Measurements from ENCODE around the gene CD2BP2. TPM values are rescaled to one million over a fixed set of nuclear protein-coding genes. Genes with fewer than 3 reads are reported as not detected.

CD2BP2 gene
- total and polyA plus RNA-seq, 9 of the 15 experiments (the other 6 are each of a cell fraction or from before 2014, with no cell fraction given): 3.9 to 51.1 (median 32.8) TPM

- peak in 2 of 4 experiments; percentile 18 to 58 for DNase-seq (ENCODE audit: extremely low read depth in 1 of 4, low spot score in 3 of 4)
- BruUV-seq (replicated peaks): no TSS peak
- peaks cover 46 to 62% of the 10 kb centered on the region in 2 experiments for H3K4me1 ChIP-seq (replicated peaks in 1 of 2; ENCODE audit: control insufficient read depth in 2 of 2, insufficient read depth in 2 of 2, low read length in 2 of 2)
- H3K27ac ChIP-seq (ENCODE audit: extremely low read depth, low read depth, low read length): peak overlapping the region; percentile 91
- H3K36me3 ChIP-seq (ENCODE audit: control insufficient read depth, insufficient read depth, low read length): peaks cover 7% of the 10 kb centered on the region; the same call in 1 of the 3 replicates
- peaks cover 16% of the 10 kb centered on the region for H3K79me2 ChIP-seq (ENCODE audit: control insufficient read depth, insufficient read depth, low read length)
- in situ Hi-C loops (cut with MboI): no loop called here
- ChIA-PET POLR2A (interaction anchor here (0.7 to 1.4 kb wide), 5 partner anchors 8 to 27 kb away, joined by 3 to 4 read pairs (median 3); partner anchors contain the start of gene ZNF771), CTCF (ENCODE audit: low intra/inter-chr PET ratio) (no interaction called here)
- H4K20me1 ChIP-seq (replicated peaks; ENCODE audit: control insufficient read depth, insufficient read depth, low read length): no peaks in the 10 kb centered on the region
- H3K4me3 ChIP-seq: no peak overlapping the region
- no peak for FAIRE-seq
- intact Hi-C loops (cut with micrococcal nuclease): loop anchor here (2.0 kb wide), 1 partner anchor 14 kb away; the partner anchor contains the start of gene ZNF48
- H2AFZ ChIP-seq (ENCODE audit: low read depth, low read length): 0 out of 2 replicates have a peak overlapping the region, but pooled peaks have one; percentile 72
- WGBS (ENCODE audit: insufficient coverage, low coverage, missing lambda C conversion rate): 59% methylated on average over 6 of the region's 6 CpGs
- H3K9me1 ChIP-seq (ENCODE audit: control insufficient read depth, insufficient read depth, low read length): no peaks in the 10 kb centered on the region
- H3K9me3 ChIP-seq (replicated peaks; ENCODE audit: control insufficient read depth, insufficient read depth, low read depth, low read length): no peaks in the 10 kb centered on the region
- no peak for ATAC-seq
- no peaks in the 10 kb centered on the region for H3K27me3 ChIP-seq (ENCODE audit: control insufficient read depth in 2 of 2, insufficient read depth in 2 of 2, low read length in 2 of 2)
- H3K4me2 ChIP-seq (ENCODE audit: insufficient read depth, low read length): peak overlapping the region; percentile 60
- H3K9ac ChIP-seq (ENCODE audit: insufficient read depth in 1 of 2, low read depth in 2 of 2, low read length in 2 of 2): peak overlapping the region in 1 of 2 experiments; percentile 11; a peak in 2 of 4 replicates
- peak; percentile 5; the same call in 1 of the 2 replicates for TF ChIP-seq ARID4B (CRISPR knock-in tag; IDR thresholded peaks at IDR 0.05)
- peak; percentile 18; the same call in 1 of the 2 replicates for TF ChIP-seq MTA2 (IDR thresholded peaks at IDR 0.05; ENCODE audit: low read depth)
- no peak for TF ChIP-seq TCFL5 (CRISPR knock-in tag; conservative IDR thresholded peaks at IDR 0.05)
- no peak for TF ChIP-seq FUS (optimal IDR thresholded peaks at IDR 0.05; ENCODE audit: low read depth, low read length)
- peak; percentile 16; the same call in 1 of the 2 replicates for TF ChIP-seq XRCC5 (IDR thresholded peaks at IDR 0.05; ENCODE audit: low read depth, low read length)
- TF ChIP-seq ZBTB2 (IDR thresholded peaks at IDR 0.05): no peak
- 0 out of 2 replicates have a peak, but pooled peaks have one; percentile 34 for TF ChIP-seq DMBX1 (CRISPR knock-in tag; IDR thresholded peaks at IDR 0.05; ENCODE audit: borderline replicate concordance)
- TF ChIP-seq ZBTB33 (CRISPR knock-in tag; IDR thresholded peaks at IDR 0.05): peak; percentile 79
- 0 out of 4 replicates have a peak, but pooled peaks of 1 of the 2 experiments have one; percentile 2 for TF ChIP-seq MAZ (CRISPR knock-in tag; conservative IDR thresholded peaks at IDR 0.05 in 1 of 2, IDR thresholded peaks at IDR 0.05 in 1 of 2)
- TF ChIP-seq FOXA3 (CRISPR knock-in tag; conservative IDR thresholded peaks at IDR 0.05 in 1 of 2, IDR thresholded peaks at IDR 0.05 in 1 of 2): no peak
- TF ChIP-seq SMAD4 (CRISPR knock-in tag; conservative IDR thresholded peaks at IDR 0.05): 0 out of 2 replicates have a peak, but pooled peaks have one; percentile 8
- TF ChIP-seq TARDBP (IDR thresholded peaks at IDR 0.05): no peak
Measured at GRCh38 chr16:30380803-30381208, 25.7 kb upstream of the CD2BP2 start.
